Spleen (tissue), 7 donors: ENCODE results near the gene CFAP221.

Source experiments
- POLR2A ChIP-seq, 3 donors: fragments of 450-650 bp; IDR thresholded peaks; one replicate each; pipeline ENCODE4 v1.5.1; 2017; ENCODE audit warnings: antibody characterized with exemption in 3 of 3, mild to moderate bottlenecking in 1 of 3
- POLR2AphosphoS5 ChIP-seq, 3 donors: sonication (generic); formaldehyde crosslinking; IDR thresholded peaks; one replicate each; pipeline ENCODE4 v1.5.1; 2017; ENCODE audit warnings: antibody characterized with exemption in 3 of 3
- TF ChIP-seq, protein P1 (sequence below), 11 experiments: fragments of 200-600 bp in 7 of 11; fragments of 450-650 bp in 4 of 11; sonication (generic) in 4 of 11; IDR thresholded peaks in 8 of 11; conservative IDR thresholded peaks in 3 of 11; 1 replicate in 7 of 11; 2 replicates in 4 of 11; pipeline versions ENCODE4 v1.4.0 to v1.8.0; 2016 to 2021; ENCODE audit warnings: antibody characterized with exemption in 11 of 11, inconsistent platforms in 4 of 11, mild to moderate bottlenecking in 1 of 11
- donor health status: DM: no; HTN: no; CAD: no; lungs with moderate emphysema.
- donor health status: DM: no; HTN: no; CAD: no.
- donor health status: DM: no; HTN: no; CAD: no.

DNA sequence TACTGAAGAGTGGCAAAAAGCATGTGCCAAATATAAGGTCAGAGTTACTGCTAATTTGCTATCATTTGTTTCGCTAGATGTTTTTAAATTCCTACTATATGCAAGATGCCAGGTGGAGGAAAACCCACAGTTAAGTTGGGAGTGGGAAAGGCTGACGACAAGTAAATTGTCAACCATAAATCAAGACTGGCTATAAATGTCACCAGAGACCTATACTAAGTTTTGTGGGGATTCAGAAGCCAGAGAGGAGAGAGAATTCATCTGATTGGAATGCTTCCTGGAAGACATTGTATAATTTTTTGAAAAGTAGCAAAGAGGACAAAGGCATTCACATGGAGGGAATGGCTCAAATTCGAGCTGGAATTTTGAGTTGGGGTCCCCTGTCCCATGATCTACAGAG lies 64.3 kb downstream of the CFAP221 start:
- TF ChIP-seq POLR2AphosphoS5 (IDR thresholded peaks at IDR 0.05) (no peak), POLR2A (IDR thresholded peaks at IDR 0.05) (no peak)
- TF ChIP-seq, protein P1, sequence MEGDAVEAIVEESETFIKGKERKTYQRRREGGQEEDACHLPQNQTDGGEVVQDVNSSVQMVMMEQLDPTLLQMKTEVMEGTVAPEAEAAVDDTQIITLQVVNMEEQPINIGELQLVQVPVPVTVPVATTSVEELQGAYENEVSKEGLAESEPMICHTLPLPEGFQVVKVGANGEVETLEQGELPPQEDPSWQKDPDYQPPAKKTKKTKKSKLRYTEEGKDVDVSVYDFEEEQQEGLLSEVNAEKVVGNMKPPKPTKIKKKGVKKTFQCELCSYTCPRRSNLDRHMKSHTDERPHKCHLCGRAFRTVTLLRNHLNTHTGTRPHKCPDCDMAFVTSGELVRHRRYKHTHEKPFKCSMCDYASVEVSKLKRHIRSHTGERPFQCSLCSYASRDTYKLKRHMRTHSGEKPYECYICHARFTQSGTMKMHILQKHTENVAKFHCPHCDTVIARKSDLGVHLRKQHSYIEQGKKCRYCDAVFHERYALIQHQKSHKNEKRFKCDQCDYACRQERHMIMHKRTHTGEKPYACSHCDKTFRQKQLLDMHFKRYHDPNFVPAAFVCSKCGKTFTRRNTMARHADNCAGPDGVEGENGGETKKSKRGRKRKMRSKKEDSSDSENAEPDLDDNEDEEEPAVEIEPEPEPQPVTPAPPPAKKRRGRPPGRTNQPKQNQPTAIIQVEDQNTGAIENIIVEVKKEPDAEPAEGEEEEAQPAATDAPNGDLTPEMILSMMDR (IDR thresholded peaks at IDR 0.05 in 8 of 11, conservative IDR thresholded peaks at IDR 0.05 in 3 of 11) = no peak
